IMR-90 (cell line): Measurements from ENCODE around the gene PTH2. TPM values are rescaled to one million over a fixed set of nuclear protein-coding genes. Genes with fewer than 3 reads are reported as not detected.

Experiments used
- ATAC-seq: fragments of 200-7000 bp; cut with Tn5 transposase; 2 replicates; pipeline ENCODE4 v1.9.1; 2020; ENCODE audit warnings: low read depth, mild to moderate bottlenecking, moderate library complexity
- BruUV-seq: library from RNA; stranded (reverse); fragments of 400-500 nt; replicated peaks from 2 replicates; lab custom pipeline; 2021; lab: Mats Ljungman, UMichigan
- CTCF ChIA-PET: fragments of 300-600 bp; formaldehyde crosslinking; extraction: SDS; loops from one replicate; lab custom pipeline; 2021; ENCODE audit warnings: antibody characterized with exemption; lab: Yijun Ruan, JAX
- POLR2A ChIA-PET: fragments of 300-600 bp; sonication (Branson Sonifier 250); formaldehyde crosslinking; loops from one replicate; lab custom pipeline; 2022; ENCODE audit warnings: antibody characterized with exemption; ENCODE audit not compliant: unreplicated experiment; lab: Charles Lee
- DNase-seq: peaks from one replicate; pipeline ENCODE4 v3.0.0; 2013
- H2AFZ ChIP-seq: replicated peaks from 2 replicates; pipeline ENCODE3; 2013; ENCODE audit warnings: low read length, mild to moderate bottlenecking; ENCODE audit not compliant: poor library complexity
- H2AK5ac ChIP-seq: 2 replicates; pipeline ENCODE4 v1.6.1; 2013; ENCODE audit warnings: low read depth, low read length, inconsistent platforms
- H2AK9ac ChIP-seq: replicated peaks from 2 replicates; pipeline ENCODE3; 2013; ENCODE audit warnings: mild to moderate bottlenecking, low read depth, low read length, moderate library complexity; ENCODE audit not compliant: poor library complexity
- H2BK120ac ChIP-seq: 2 replicates; pipeline ENCODE4 v1.6.1; 2013; ENCODE audit warnings: low read depth, low read length, inconsistent platforms
- H2BK15ac ChIP-seq: 3 replicates; pipeline ENCODE4 v1.6.1; 2013; ENCODE audit warnings: low read depth, low read length, inconsistent platforms
- H2BK20ac ChIP-seq: 2 replicates; pipeline ENCODE4 v1.6.1; 2013; ENCODE audit warnings: low read depth, mild to moderate bottlenecking, inconsistent platforms, low read length, moderate library complexity
- H2BK5ac ChIP-seq: 2 replicates; pipeline ENCODE4 v1.6.1; 2013; ENCODE audit warnings: mild to moderate bottlenecking, low read depth, low read length, inconsistent platforms; ENCODE audit not compliant: poor library complexity, severe bottlenecking
- H3K14ac ChIP-seq: replicated peaks from 2 replicates; pipeline ENCODE4 v1.6.1; 2013; ENCODE audit warnings: low read depth, low read length, inconsistent platforms
- H3K18ac ChIP-seq: 2 replicates; pipeline ENCODE4 v1.6.1; 2013; ENCODE audit warnings: low read depth, low read length, control low read depth
- H3K23ac ChIP-seq: 2 replicates; pipeline ENCODE4 v1.6.1; 2013; ENCODE audit warnings: low read depth, low read length, inconsistent platforms
- H3K27ac ChIP-seq: 2 replicates; pipeline ENCODE4 v1.5.1; 2013; ENCODE audit warnings: mild to moderate bottlenecking, control low read depth, low read length; ENCODE audit not compliant: insufficient read depth
- H3K27me3 ChIP-seq: 2 replicates; pipeline ENCODE4 v1.6.1; 2013; ENCODE audit warnings: low read length; ENCODE audit not compliant: control insufficient read depth, insufficient read depth
- H3K36me3 ChIP-seq: 2 replicates; pipeline ENCODE4 v1.6.1; 2013; ENCODE audit warnings: low read length, mixed read lengths; ENCODE audit not compliant: control insufficient read depth, insufficient read depth
- H3K4ac ChIP-seq: 2 replicates; pipeline ENCODE4 v1.6.1; 2013; ENCODE audit warnings: low read depth, low read length, inconsistent platforms
- H3K4me1 ChIP-seq: 2 replicates; pipeline ENCODE4 v1.6.1; 2013; ENCODE audit warnings: low read length, mixed read lengths; ENCODE audit not compliant: control insufficient read depth, insufficient read depth
- H3K4me2 ChIP-seq: 2 replicates; pipeline ENCODE4 v1.6.1; 2013; ENCODE audit warnings: low read depth, mild to moderate bottlenecking, control low read depth, low read length, moderate library complexity
- H3K4me3 ChIP-seq: 2 replicates; pipeline ENCODE4 v1.5.1; 2013; ENCODE audit warnings: low read depth, mild to moderate bottlenecking, control low read depth, low read length, moderate library complexity; ENCODE audit not compliant: insufficient read depth
- H3K56ac ChIP-seq: 2 replicates; pipeline ENCODE4 v1.6.1; 2013; ENCODE audit warnings: low read length, inconsistent platforms; ENCODE audit not compliant: insufficient read depth; ENCODE audit errors: extremely low read depth
- H3K79me1 ChIP-seq, 2 experiments: 2 replicates each; pipeline ENCODE4 v1.6.1; 2013; ENCODE audit warnings: low read length in 2 of 2, inconsistent platforms in 1 of 2, low read depth in 1 of 2
- H3K9ac ChIP-seq: 2 replicates; pipeline ENCODE4 v1.6.1; 2013; ENCODE audit warnings: low read depth, low read length, control low read depth
- H3K9me1 ChIP-seq: 2 replicates; pipeline ENCODE4 v1.6.1; 2013; ENCODE audit warnings: low read length, inconsistent platforms; ENCODE audit not compliant: insufficient read depth
- H3K9me3 ChIP-seq: 2 replicates; pipeline ENCODE4 v1.6.1; 2013; ENCODE audit warnings: low read length; ENCODE audit not compliant: control insufficient read depth, insufficient read depth
- H4K20me1 ChIP-seq: 2 replicates; pipeline ENCODE4 v1.6.1; 2013; ENCODE audit warnings: low read length, inconsistent platforms; ENCODE audit not compliant: insufficient read depth
- H4K5ac ChIP-seq: 2 replicates; pipeline ENCODE4 v1.6.1; 2013; ENCODE audit warnings: mild to moderate bottlenecking, low read depth, low read length, control low read depth
- H4K8ac ChIP-seq, 2 experiments: 2 replicates each; pipeline ENCODE4 v1.6.1; 2013; ENCODE audit warnings: low read depth in 2 of 2, low read length in 2 of 2, control low read depth in 1 of 2, inconsistent platforms in 1 of 2
- H4K91ac ChIP-seq: 2 replicates; pipeline ENCODE4 v1.6.1; 2013; ENCODE audit warnings: low read depth, low read length, inconsistent platforms; ENCODE audit not compliant: insufficient read depth
- POLR2A ChIP-seq: IDR thresholded peaks from 2 replicates; pipeline ENCODE4 v1.6.1; 2012; ENCODE audit warnings: mild to moderate bottlenecking, low read depth, low read length
- WGBS, 2 experiments: methylation state at CpG; one replicate each; pipeline versions ENCODE4 v1.1.5 to v1.1.7; 2013; ENCODE audit warnings: missing lambda C conversion rate in 2 of 2; ENCODE audit not compliant: insufficient read length in 1 of 2; ENCODE audit errors: extremely low coverage in 2 of 2; 5-methylcytosine and 5-hydroxymethylcytosine counted together
- dilution Hi-C: fragments of 300-500 bp; cut with HindIII; formaldehyde crosslinking; loops from one replicate; pipeline ENCODE4 v1.14.3; 2018; ENCODE audit warnings: low sequenced_read_pairs; ENCODE audit not compliant: unreplicated experiment
- in situ Hi-C: fragments of 300-500 bp; cut with MboI; formaldehyde crosslinking; loops from 3 replicates; pipeline ENCODE4 v1.14.3; 2019; ENCODE audit warnings: low sequenced_read_pairs, inconsistent platforms, mixed read lengths
- intact Hi-C: fragments of 100-400 bp; cut with micrococcal nuclease; formaldehyde crosslinking; loops from 2 replicates; pipeline ENCODE4 v1.10.0; 2022
- polyA plus RNA-seq, 3 experiments: library from polyadenylated mRNA; depleted of rRNA; stranded (reverse); fragments of >200 nt; gene quantifications; 2 replicates each; pipeline ENCODE4 v1.2.3, GENCODE V29; 2012; ENCODE audit warnings: low replicate concordance in 1 of 3
- total RNA-seq: library from RNA; depleted of rRNA; stranded (reverse); fragments of >200 nt; gene quantifications from 2 replicates; pipeline ENCODE4 v1.2.3, GENCODE V29; 2012
- TF ChIP-seq, protein P1 (sequence below): fragments of 150-350 bp; IDR thresholded peaks from 2 replicates; pipeline ENCODE4 v1.6.1; 2016; ENCODE audit warnings: low read depth, mild to moderate bottlenecking, low read length, moderate library complexity, borderline replicate concordance
- TF ChIP-seq, protein P2 (sequence below): fragments of 150-350 bp; IDR thresholded peaks from 2 replicates; pipeline ENCODE4 v1.6.1; 2017; ENCODE audit warnings: mild to moderate bottlenecking, antibody characterized with exemption, low read length, low read depth

PTH2 gene
- total and polyA plus RNA-seq, 2 of the 4 experiments (the other 2 are of a cell fraction) = not detected

DNA sequence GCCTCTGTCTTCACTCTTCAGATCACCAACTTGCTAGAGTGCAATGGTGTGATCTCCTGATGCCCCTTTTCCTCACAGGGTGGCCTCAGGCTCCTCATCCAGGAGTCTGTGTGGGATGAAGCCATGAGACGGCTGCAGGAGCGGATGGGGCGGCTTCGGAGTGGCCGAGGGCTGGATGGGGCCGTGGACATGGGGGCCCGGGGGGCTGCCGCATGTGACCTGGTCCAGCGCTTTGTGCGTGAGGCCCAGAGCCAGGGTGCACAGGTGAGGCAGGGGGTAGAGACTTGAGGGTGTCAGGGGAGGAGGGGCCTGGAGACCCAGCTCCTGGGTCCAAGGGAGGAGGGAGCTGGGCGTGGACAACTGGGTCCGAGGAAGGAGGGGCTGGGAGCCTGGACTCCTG lies 39.3 kb upstream of the PTH2 start:
- Histone ChIP-seq H2AK9ac (no peak overlapping the region), H4K8ac (no peak overlapping the region), H3K4ac (no peak overlapping the region), H3K23ac (no peak overlapping the region), H2BK20ac (no peak overlapping the region), H2AFZ (no peak overlapping the region), H2BK5ac (no peak overlapping the region), H4K5ac (no peak overlapping the region), H3K18ac (no peak overlapping the region), H3K27me3 (no peaks in the 10 kb centered on the region), H3K9me3 (no peaks in the 10 kb centered on the region), H3K56ac (no peak overlapping the region), H3K4me1 (no peaks in the 10 kb centered on the region), H3K4me2 (no peak overlapping the region), H3K79me1 (no peaks in the 10 kb centered on the region), H3K14ac (no peak overlapping the region), H3K36me3 (peaks cover 10% of the 10 kb centered on the region), H4K20me1 (no peaks in the 10 kb centered on the region), H2BK15ac (no peak overlapping the region), H3K27ac (no peak overlapping the region), H2AK5ac (no peak overlapping the region), H3K4me3 (no peak overlapping the region), H3K9ac (no peak overlapping the region), H2BK120ac (no peak overlapping the region), H3K9me1 (no peaks in the 10 kb centered on the region), H4K91ac (no peak overlapping the region)
- BruUV-seq = no TSS peak
- POLR2A ChIA-PET = no interaction called here
- no peak for DNase-seq
- ATAC-seq = no peak
- no peak for TF ChIP-seq POLR2A
- TF ChIP-seq, protein P1, sequence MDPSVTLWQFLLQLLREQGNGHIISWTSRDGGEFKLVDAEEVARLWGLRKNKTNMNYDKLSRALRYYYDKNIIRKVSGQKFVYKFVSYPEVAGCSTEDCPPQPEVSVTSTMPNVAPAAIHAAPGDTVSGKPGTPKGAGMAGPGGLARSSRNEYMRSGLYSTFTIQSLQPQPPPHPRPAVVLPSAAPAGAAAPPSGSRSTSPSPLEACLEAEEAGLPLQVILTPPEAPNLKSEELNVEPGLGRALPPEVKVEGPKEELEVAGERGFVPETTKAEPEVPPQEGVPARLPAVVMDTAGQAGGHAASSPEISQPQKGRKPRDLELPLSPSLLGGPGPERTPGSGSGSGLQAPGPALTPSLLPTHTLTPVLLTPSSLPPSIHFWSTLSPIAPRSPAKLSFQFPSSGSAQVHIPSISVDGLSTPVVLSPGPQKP = no peak
- TF ChIP-seq, protein P2, sequence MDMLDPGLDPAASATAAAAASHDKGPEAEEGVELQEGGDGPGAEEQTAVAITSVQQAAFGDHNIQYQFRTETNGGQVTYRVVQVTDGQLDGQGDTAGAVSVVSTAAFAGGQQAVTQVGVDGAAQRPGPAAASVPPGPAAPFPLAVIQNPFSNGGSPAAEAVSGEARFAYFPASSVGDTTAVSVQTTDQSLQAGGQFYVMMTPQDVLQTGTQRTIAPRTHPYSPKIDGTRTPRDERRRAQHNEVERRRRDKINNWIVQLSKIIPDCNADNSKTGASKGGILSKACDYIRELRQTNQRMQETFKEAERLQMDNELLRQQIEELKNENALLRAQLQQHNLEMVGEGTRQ = no peak
- dilution Hi-C loops = no loop called here
- in situ Hi-C loops = no loop called here
- intact Hi-C loops = no loop called here
- WGBS, 2 experiments = 100% methylated on average over 3 of the region's 12 CpGs; no CpG with 5 or more reads in 1 of the 2 experiments
- CTCF ChIA-PET = no interaction called here
